Measurements from ENCODE around the gene PHYKPL. TPM values are rescaled to one million over a fixed set of nuclear protein-coding genes. Genes with fewer than 3 reads are reported as not detected.
A peak's percentile ranks its signal among the peaks of the same experiment; 100 is the strongest.

PHYKPL gene
- total RNA-seq, 2 experiments from 2014 or later, result 60.4 to 62.1 TPM

DNA sequence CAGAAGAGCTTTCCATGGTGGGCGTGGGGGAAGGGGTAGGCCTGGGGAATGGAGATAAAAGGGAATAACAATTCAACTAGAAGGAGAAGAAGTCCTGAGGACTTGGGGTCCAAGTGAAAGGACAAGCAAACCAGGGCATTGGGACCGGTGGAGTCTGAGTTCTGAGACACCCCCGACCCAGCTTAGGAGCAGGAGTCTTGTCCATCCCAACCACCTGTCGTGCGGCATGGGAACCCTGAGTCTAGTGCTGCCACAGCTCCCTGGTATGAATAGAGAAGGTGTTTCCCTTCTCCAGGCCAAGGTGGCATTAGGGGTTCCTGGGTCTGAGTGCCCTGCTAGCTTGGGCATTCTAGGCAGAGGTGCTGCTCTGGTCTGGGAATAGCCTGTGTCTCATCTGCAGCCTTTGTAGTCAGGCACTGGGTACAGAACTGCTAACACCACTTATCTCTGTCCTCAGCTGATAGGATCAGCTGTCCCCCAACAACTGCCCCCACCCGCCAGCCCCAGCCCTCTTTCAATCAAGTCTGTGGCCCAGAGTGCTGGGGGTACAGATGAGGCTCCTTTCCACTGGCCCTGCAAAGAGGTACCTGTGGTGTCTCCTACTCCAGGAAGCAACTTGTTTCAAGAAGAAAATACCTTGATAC, 18.3 kb downstream of the PHYKPL start:
- ChIA-PET POLR2A (interaction anchor here (1.0 to 16.9 kb wide), 9 partner anchors 8 to 372 kb away, joined by 3 to 431 read pairs (median 3); partner anchors contain the start of genes HNRNPAB and PHYKPL), CTCF (no interaction called here)
- Mint-ChIP-seq H3K36me3 (ENCODE audit: low read depth) (peaks cover 73% of the 10 kb centered on the region), H3K27ac (peak overlapping the region; percentile 73), H3K4me1 (ENCODE audit: low read depth) (peaks cover 15% of the 10 kb centered on the region), H3K27me3 (no peaks in the 10 kb centered on the region), H3K4me3 (no peak overlapping the region), H3K9me3 (no peaks in the 10 kb centered on the region)
- TF ChIP-seq, protein P1, sequence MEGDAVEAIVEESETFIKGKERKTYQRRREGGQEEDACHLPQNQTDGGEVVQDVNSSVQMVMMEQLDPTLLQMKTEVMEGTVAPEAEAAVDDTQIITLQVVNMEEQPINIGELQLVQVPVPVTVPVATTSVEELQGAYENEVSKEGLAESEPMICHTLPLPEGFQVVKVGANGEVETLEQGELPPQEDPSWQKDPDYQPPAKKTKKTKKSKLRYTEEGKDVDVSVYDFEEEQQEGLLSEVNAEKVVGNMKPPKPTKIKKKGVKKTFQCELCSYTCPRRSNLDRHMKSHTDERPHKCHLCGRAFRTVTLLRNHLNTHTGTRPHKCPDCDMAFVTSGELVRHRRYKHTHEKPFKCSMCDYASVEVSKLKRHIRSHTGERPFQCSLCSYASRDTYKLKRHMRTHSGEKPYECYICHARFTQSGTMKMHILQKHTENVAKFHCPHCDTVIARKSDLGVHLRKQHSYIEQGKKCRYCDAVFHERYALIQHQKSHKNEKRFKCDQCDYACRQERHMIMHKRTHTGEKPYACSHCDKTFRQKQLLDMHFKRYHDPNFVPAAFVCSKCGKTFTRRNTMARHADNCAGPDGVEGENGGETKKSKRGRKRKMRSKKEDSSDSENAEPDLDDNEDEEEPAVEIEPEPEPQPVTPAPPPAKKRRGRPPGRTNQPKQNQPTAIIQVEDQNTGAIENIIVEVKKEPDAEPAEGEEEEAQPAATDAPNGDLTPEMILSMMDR (IDR thresholded peaks at IDR 0.05), result no peak
- intact Hi-C loops (cut with micrococcal nuclease), result no loop called here
- ATAC-seq (no peak), DNase-seq (no peak)

DNA sequence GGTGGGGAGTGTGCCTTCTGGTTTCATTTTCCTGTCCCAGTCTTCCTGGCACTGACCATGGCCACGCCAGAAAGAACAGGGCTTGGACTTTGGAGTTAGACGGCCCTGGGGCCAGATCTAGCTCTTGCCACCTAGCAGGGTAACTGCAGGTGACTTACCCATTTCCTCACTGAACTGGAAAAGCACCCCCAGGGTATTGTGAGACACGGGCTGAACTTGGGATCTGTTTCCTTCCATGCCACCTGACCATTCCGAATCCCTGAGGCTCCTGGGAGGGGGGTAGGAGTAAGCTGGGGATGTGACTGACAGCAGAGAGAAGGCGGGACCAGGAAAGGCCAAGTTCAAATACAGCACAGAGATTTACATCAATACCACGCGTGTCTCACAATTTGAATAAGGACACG, 18.9 kb downstream of the PHYKPL start:
- H3K27me3 Mint-ChIP-seq, result no peaks in the 10 kb centered on the region
- peaks cover 18% of the 10 kb centered on the region for H3K4me1 Mint-ChIP-seq (ENCODE audit: low read depth)
- DNase-seq, result no peak
- POLR2A ChIA-PET, result interaction anchor here (0.6 to 16.9 kb wide), 12 partner anchors 8 to 372 kb away, joined by 3 to 431 read pairs (median 4); partner anchors contain the start of genes HNRNPAB and PHYKPL
- H3K4me3 Mint-ChIP-seq, result no peak overlapping the region
- CTCF ChIA-PET, result no interaction called here
- intact Hi-C loops (cut with micrococcal nuclease), result no loop called here
- H3K27ac Mint-ChIP-seq, result peak overlapping the region; percentile 73
- no peak for ATAC-seq
- H3K9me3 Mint-ChIP-seq, result no peaks in the 10 kb centered on the region
- H3K36me3 Mint-ChIP-seq (ENCODE audit: low read depth), result peaks cover 77% of the 10 kb centered on the region
- TF ChIP-seq, protein P1 (IDR thresholded peaks at IDR 0.05), result no peak

DNA sequence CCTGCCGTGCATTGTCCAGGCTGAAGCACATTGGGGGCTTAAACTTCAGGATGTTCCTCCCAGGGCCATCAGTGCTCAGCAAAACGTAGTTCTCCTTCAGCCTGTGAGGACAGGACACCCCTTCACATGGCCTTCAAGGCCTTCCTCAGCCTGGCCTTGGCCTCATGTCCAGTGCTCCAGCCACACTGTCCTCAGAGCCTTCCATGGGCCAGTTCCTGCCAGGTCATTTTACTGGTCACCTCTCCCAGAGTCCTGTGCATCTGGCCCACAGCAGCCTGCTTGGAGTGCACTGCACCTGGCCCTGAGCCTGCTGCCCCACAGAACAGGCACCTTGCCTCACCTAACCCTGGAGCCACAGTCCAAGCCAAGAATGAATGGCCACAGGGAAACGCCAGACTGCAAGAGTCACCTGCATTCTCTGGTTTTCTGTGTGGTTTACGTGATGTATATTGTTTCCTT, 19.6 kb downstream of the PHYKPL start:
- H3K9me3 Mint-ChIP-seq, result no peaks in the 10 kb centered on the region
- ATAC-seq, result no peak
- TF ChIP-seq, protein P1 (IDR thresholded peaks at IDR 0.05), result no peak
- H3K4me3 Mint-ChIP-seq, result no peak overlapping the region
- ChIA-PET POLR2A (interaction anchor here (0.6 to 16.9 kb wide), 10 partner anchors 7 to 57 kb away, joined by 3 to 431 read pairs (median 5); partner anchors contain the start of genes HNRNPAB and PHYKPL), CTCF (no interaction called here)
- H3K4me1 Mint-ChIP-seq (ENCODE audit: low read depth), result peaks cover 23% of the 10 kb centered on the region
- H3K27me3 Mint-ChIP-seq, result no peaks in the 10 kb centered on the region
- intact Hi-C loops (cut with micrococcal nuclease), result no loop called here
- no peak for DNase-seq
- H3K27ac Mint-ChIP-seq, result peak overlapping the region; percentile 72
- peaks cover 77% of the 10 kb centered on the region for H3K36me3 Mint-ChIP-seq (ENCODE audit: low read depth)

DNA sequence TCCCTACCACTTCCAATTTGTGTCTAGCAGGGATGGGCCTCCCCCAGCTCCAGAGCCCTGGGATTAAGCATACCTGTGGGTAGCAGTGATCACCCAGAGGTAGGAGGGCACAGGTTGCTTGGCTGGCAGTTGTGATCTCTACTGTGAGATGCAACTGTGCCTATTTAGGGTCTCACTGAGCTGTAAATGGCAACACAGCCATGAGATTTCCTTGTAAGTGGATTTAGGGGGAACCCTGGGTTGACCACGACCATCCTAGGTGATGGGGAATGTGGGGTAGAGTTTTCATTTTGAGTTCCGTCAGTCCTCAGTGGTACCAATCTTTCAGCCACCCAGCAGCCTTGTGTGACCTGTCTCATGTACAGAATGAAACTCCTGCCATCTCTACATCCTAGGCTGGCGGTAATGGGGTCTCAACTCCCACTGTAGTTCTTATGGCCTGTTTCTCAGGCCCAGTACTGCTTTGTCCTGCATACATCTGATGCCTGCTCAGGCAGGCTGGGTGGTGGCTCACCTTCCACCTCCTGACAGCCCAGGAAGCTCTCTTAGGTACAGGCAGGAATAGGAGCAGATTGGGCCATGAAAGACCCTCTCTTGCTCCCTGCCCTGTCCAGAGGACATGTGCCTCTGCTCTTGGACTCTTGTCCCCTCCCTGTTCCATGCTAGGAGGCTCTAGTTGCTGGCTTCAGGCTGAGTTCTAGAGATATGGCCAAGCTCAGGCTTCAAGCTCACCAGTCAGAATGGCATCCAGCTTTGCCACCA, 20.2 kb downstream of the PHYKPL start:
- DNase-seq (no peak), ATAC-seq (no peak)
- H3K36me3 Mint-ChIP-seq (ENCODE audit: low read depth), result peaks cover 82% of the 10 kb centered on the region
- H3K4me3 Mint-ChIP-seq, result no peak overlapping the region
- no peaks in the 10 kb centered on the region for H3K27me3 Mint-ChIP-seq
- POLR2A ChIA-PET, result interaction anchor here (0.6 to 16.9 kb wide), 9 partner anchors 6 to 944 kb away, joined by 3 to 431 read pairs (median 5); partner anchors contain the start of genes HNRNPAB and PHYKPL
- peaks cover 29% of the 10 kb centered on the region for H3K4me1 Mint-ChIP-seq (ENCODE audit: low read depth)
- no peaks in the 10 kb centered on the region for H3K9me3 Mint-ChIP-seq
- TF ChIP-seq, protein P1 (IDR thresholded peaks at IDR 0.05), result no peak
- H3K27ac Mint-ChIP-seq, result peak overlapping the region; percentile 72
- intact Hi-C loops (cut with micrococcal nuclease), result no loop called here
- CTCF ChIA-PET, result interaction anchor here (1.7 kb wide), 1 partner anchor 12 kb away, joined by 3 read pairs; no protein-coding TSS in a partner anchor

Data from activated CD8-positive, alpha-beta T cell treated with anti-CD3 and anti-CD28 coated beads for 36 hours (primary cell).